ENCODE data around the gene CLIC3.
"Not testable (repeated sequence)": the region's sequence is repeated elsewhere in the genome, so short reads cannot be mapped to it uniquely, and the experiment has no call there.

CLIC3 gene

GRCh38 chr9:137017071-137017470, 20.7 kb upstream of the CLIC3 start:
- DNase-seq (ENCODE audit: low read depth in 2 of 2) = no peak

- DNase-seq (ENCODE audit: low read depth in 2 of 2) = no peak
These were observed 20.1 kb upstream of the CLIC3 start for GRCh38 chr9:137016436-137016835.

GRCh38 chr9:137015976-137016375, 19.6 kb upstream of the CLIC3 start:
- DNase-seq (ENCODE audit: low read depth in 2 of 2) = no peak

GRCh38 chr9:137015540-137015930, 19.2 kb upstream of the CLIC3 start:
- no peak for DNase-seq (ENCODE audit: low read depth in 2 of 2)

- no peak for DNase-seq (ENCODE audit: low read depth in 2 of 2)
These were observed 18.6 kb upstream of the CLIC3 start for GRCh38 chr9:137014776-137015539.

- DNase-seq (ENCODE audit: low read depth in 2 of 2) = no peak
These were observed 17.8 kb upstream of the CLIC3 start for GRCh38 chr9:137014166-137014565.

- no peak for DNase-seq (ENCODE audit: low read depth in 2 of 2)
These were observed 17.2 kb upstream of the CLIC3 start for GRCh38 chr9:137013571-137013940.

- DNase-seq (ENCODE audit: low read depth in 2 of 2) = no peak
These were observed 16.6 kb upstream of the CLIC3 start for GRCh38 chr9:137012694-137013570.

GRCh38 chr9:137011907-137012675, 15.7 kb upstream of the CLIC3 start:
- DNase-seq (ENCODE audit: low read depth in 2 of 2) = no peak

- DNase-seq (ENCODE audit: low read depth in 2 of 2) = no peak
These were observed 14.8 kb upstream of the CLIC3 start for GRCh38 chr9:137011156-137011555.

- no peak for DNase-seq (ENCODE audit: low read depth in 2 of 2)
These were observed 13.8 kb upstream of the CLIC3 start for GRCh38 chr9:137009938-137010732.

GRCh38 chr9:137009217-137009616, 12.8 kb upstream of the CLIC3 start:
- DNase-seq (ENCODE audit: low read depth in 2 of 2) = no peak

- DNase-seq (ENCODE audit: low read depth in 2 of 2) = no peak
These were observed 11.9 kb upstream of the CLIC3 start for GRCh38 chr9:137008312-137008711.

GRCh38 chr9:137007816-137008270, 11.5 kb upstream of the CLIC3 start:
- DNase-seq (ENCODE audit: low read depth in 2 of 2) = no peak

GRCh38 chr9:137007108-137007815, 10.9 kb upstream of the CLIC3 start:
- DNase-seq (ENCODE audit: low read depth in 2 of 2) = no peak

- DNase-seq (ENCODE audit: low read depth in 2 of 2) = no peak
These were observed 10.0 kb upstream of the CLIC3 start for GRCh38 chr9:137006116-137007003.

GRCh38 chr9:137004285-137004684, 7.9 kb upstream of the CLIC3 start:
- DNase-seq (ENCODE audit: low read depth in 2 of 2) = not testable (repeated sequence)

- DNase-seq (ENCODE audit: low read depth in 2 of 2) = no peak
These were observed 6.3 kb upstream of the CLIC3 start for GRCh38 chr9:137002646-137003041.

- no peak for DNase-seq (ENCODE audit: low read depth in 2 of 2)
These were observed 5.7 kb upstream of the CLIC3 start for GRCh38 chr9:137001857-137002645.

Data from stimulated activated CD8-positive, alpha-beta memory T cell treated with anti-CD3 and anti-CD28 coated beads, Interleukin-7, amount 100 ng/mL, for 4 hours (primary cell).